Cerebellar nuclear complex (tissue), 1 donor: ENCODE results near the gene CAMTA1.

Experiments used
- DNase-seq, 2 experiments: peaks; one replicate each; lab custom pipeline; 2025; lab: John Stamatoyannopoulos, UW

Gene CAMTA1

DNA sequence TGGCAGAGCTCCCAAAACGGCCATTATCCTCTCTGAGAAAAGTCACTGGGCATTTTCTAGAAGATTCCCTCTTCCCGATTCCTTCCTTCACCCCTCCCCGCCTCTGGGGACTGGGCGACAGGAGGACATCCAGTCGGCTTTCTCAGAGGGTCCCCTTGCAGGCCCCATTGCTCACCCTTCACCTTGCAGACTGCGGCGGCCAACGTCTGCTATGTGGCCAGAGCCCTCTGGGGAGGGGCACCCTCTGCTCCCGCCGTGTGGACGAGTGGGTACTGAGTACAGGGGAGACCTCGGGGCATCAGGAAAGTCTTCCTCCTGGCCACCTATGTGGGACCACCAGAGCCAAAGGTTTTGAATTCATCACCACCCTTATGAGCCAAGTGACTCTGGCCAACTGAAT lies 692.3 kb downstream of the CAMTA1 start:
- no peak for DNase-seq

DNA sequence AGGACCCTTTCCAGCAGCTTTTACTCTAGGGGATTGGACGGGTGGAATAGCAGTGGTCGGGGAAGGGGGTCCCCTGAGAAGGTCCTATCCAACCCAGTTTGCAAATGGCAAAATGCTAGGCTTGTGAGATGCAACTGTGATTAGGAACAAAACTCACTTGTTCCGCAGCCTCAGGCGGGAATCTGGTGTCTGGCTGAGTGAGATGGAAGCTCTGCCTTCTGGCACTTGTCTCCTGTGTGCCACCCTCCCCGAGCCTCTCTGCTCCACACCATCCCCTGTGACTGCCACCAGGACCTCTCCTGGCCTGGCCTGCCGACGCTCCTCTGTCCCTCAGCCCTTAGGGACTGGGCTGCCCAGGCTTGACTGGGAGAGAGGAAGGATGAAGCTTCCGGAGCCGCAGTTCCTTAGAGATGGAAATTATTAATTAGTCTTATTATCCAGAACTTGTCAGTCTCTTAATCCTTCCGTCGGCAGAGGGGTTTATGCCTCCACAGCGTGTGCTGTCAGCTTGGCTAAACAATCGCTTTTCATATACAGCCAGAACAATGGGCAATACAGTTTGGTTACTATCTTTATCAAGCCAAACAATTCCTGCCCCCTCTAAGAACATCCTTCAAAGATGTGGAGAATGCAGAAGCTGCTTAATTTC lies 693.0 kb downstream of the CAMTA1 start:
- DNase-seq, result no peak

DNA sequence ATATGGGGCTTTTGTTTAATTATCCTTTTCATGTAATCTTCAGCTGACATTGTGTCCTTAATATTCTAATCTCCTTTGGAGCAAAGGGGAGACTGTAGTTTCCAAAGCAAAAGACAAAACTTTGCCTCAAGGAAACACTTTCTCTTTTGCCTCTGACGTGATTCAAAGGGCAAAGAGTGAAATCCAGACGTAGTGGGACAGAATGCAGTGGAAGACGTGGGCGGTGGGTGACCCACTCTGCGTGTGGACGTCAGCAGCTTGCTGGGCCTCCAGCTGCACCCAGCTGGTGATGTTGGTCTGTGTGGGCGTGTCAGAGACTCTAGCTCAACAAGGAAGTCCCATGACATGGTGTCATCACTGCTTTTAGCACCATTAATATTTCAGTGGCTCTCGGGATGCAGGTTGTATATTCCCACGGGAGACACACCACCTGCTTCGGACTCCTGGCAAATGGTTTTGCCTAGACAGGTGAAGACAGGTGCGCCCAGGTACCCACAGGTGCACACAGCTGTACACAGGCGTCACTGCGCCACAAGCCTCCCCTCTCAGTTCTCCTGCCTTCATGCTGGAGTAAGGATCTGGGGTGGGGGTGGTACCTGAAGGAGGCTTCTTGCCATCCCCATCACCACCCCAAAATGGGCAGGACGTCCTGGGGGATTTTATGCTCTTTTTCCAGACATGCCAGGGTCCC lies 693.7 kb downstream of the CAMTA1 start:
- DNase-seq, result no peak

DNA sequence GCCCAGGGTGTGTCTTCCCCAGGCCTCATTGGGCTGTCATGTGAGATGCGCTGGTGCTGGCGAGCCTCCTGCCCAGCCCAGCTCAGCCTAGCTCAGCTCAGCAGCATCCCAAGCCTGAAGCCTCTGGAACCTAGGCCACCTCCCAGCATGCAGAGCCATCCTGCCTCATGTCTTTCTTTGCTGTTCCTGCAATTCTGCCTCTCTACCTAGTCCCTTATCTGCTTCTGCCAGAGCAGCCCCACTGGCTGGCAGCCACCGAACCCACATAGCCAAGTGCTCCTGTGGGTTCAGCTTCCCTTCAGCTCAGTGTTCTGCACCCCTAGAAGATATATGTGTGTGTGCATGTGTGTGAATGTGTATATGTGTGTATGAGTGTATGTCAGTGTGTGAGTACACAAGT lies 694.3 kb downstream of the CAMTA1 start:
- DNase-seq, result no peak

GRCh38 chr1:7481194-7481593 lies 695.9 kb downstream of the CAMTA1 start:
- DNase-seq, result no peak

- no peak for DNase-seq
Observed at GRCh38 chr1:7482077-7482476, 696.8 kb downstream of the CAMTA1 start.

DNA sequence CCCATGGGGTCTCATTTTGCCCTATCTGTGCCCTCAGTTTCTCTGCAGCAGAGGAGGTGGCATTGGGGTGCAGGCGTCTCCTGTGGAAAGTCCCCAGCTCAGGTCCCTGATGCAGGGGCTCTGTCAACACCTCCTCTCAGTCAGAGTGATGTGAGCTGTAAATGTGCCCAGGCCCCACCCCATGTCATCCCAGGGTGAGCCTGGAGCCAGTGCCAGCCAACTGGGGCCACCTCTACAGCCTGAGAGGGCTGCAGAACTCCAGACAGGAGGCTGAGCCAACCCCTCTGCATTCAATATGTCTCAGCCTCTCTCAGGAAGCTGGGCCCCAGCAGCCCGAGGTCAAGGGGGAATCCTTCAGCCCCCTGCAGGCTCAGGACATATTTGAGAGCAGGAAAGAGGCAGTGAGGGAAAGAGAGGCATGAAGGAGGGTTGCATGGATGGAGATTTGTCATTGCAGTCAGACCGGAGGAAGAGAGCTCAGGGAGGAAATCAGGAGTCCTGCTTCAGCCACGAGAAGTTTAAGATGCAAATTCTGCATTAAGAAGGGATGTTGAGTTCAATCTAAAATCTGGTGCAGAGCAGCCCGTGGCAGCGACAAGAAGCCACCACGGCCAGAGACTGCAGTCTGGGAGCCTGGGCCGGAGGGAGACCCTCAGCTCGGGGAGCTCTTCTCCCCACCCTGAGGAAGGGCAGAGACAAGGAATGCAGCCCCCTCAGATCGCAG lies 697.7 kb downstream of the CAMTA1 start:
- DNase-seq, result no peak

DNA sequence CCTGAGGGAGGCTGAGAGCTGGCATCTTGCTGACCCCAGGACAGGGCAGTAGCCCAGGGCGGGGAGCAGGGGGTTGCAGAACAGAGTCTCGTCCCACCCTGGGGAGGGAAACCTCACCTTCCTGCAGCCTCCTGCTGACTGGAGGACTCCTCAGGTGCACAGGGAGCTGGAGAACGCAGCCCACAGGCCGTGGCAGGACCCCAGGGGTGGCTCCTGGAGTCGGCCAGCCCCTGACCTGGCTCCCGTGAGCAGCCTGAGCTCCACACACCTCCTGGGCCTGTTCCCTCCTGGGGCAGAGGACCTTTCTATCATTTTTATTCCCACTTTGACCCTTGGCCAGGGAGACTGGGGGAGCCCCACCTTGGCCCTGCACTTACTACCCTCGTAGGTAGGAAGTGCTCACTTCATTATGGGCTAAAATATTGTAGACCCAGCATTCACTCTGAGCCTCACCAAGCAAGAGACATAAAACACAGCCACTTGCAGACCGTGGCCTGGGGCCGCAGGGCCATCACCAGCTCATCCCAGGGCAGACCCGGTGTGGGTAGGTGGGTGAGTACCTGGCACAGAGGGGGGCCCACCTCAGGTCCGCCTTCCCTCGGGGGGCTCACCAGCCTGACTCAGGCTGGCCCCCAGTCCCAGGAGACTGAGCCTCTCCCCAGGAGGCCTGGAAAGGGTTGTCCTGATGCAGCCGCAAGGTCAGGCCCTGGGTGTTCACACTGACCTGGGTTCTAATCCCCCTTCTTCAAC lies 698.6 kb downstream of the CAMTA1 start:
- DNase-seq, result no peak

GRCh38 chr1:7485086-7485780 lies 700.0 kb downstream of the CAMTA1 start:
- DNase-seq, result no peak

GRCh38 chr1:7485826-7486225 lies 700.6 kb downstream of the CAMTA1 start:
- no peak for DNase-seq

- DNase-seq, result no peak
Observed at GRCh38 chr1:7487766-7488474, 702.7 kb downstream of the CAMTA1 start.

DNA sequence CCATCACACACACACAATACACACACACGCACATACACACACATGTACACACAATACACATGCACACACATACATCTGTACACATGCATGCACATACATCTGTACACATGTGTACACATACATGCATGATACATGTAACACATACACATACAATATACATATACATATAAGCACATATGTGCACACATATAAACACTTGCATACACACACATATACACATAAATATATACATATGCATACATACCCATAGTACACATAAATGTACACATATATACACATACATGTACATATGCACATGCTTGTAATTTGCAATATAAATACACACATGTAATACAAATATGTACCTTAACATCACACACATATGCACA lies 703.2 kb downstream of the CAMTA1 start:
- DNase-seq, result no peak

DNA sequence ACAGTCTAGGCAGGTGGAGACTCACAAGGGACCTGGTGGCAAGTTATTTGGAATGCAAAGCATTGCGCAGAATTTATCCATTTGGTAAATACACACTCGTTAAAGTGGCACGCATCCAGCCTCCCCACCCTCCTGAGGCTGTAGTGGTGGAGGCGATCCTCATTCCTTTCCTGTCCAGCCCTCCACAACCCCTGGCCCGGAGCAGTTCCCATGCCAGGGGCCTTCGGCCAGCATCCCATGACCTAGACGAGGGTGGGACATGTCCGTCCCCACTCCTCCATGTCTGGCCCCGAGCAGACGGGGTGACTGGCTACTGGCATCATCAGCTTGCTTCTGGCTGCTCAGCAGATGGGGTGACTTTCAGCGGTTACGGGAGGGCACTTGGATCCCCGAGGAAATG lies 704.3 kb downstream of the CAMTA1 start:
- no peak for DNase-seq

GRCh38 chr1:7490576-7490975 lies 705.3 kb downstream of the CAMTA1 start:
- DNase-seq, result no peak

GRCh38 chr1:7491109-7491817 lies 706.0 kb downstream of the CAMTA1 start:
- DNase-seq, result no peak

DNA sequence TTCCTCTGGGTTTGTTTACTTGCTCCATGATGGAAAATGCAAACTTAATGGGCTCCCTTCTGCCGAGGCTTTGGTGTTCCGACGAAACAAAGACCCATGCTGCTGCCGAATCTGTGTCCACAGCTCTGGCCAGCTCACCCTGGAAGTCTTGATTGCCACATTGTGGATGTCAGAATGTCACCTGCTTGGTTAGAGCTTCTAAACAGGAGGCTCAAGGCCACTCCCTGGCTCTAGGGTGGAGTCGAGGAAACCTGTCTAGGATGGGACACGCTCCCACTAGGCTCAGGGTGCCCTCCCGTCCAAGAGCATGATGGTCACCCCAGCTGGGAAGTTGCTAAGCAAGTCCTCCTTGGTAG lies 706.5 kb downstream of the CAMTA1 start:
- DNase-seq, result no peak

DNA sequence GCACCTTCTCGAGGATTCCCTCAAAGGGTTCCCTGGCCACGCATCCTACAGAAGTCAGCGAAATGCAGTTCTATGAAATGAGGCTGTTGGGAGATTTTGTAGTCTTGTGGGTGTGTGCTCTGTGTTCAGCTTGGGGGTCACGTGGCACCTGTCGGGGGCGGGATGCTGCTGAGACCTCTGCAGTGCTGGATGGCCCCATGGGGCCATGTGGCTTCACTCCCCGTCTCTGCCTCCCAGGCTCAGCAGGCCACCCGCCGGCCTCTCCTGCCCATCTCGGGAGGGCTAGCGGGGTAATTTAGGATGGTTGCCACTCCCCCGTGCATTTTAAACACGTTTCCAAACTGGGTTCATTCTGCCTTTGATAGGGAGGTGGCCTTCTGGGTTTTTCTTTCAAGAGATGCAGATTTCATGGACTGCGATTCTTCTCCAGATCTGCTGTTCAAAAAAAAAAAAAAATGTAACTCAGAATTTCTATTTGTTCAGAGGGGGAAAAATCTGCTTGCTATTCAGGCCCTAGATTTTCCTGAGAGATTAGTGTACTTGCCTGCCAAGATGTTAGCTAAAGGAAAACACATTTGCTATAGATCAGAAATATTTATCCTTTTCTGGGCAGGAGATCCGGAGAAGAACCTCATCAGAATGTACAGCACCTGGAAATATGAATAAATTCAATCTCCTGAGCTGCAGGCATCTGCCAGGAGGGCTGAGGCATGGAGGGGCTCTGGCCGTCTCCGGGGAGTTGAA lies 708.6 kb downstream of the CAMTA1 start:
- no peak for DNase-seq

DNA sequence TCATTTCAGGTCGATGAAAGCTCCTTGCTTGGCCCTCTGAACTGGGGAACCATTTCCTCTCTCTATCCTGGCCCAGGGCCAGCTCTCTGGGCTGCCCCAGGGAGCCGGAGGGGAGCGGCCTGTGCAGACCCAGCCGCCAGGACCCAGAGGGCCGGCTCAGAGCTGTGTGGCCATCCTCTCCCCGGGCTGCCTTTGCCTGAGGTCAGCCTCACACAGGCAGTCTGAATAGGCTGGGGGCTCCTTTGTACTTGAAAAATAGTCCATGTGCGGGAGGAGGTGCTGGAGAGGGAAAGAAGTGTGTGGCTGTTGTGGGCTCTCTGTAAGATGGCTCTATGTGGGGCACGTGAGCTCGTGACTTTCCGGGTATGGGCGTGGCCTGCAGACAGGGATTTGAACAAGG lies 710.7 kb downstream of the CAMTA1 start:
- DNase-seq, result no peak

DNA sequence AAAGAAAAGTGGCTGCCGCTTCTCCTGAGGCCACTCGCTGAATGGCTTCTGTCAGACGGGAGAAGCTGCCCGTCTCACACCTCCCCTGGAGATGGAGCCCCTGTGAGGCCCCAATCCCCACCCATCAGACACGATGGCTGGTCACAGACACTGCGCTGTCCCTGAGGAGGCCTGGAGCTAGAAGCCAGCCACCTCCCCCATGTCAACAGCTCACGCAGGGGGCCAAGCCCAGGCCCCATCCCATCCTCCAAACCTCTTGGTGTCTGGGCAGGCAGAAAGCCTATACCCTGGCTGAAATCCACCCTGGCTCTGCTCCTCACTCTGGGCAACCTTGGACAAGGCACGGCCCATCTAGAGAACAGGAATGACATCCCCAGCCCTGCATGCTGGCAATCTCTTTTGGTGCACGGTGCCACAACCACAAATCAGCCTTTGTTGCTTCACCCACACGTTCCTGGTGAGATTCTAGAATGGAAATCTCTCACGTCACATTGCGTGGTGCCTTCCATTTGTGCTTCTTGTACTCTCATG lies 711.9 kb downstream of the CAMTA1 start:
- DNase-seq, result no peak
